ENCODE measurements around the gene RNF5. TPM values are rescaled to one million over a fixed set of nuclear protein-coding genes. Genes with fewer than 3 reads are reported as not detected.
A peak's percentile ranks its signal among the peaks of the same experiment; 100 is the strongest.

Gene RNF5
- total and polyA plus RNA-seq, 10 of the 15 experiments (the other 5 are each of a cell fraction or from before 2014, with no cell fraction given), result 31.4 to 114 (median 62.8) TPM

DNA sequence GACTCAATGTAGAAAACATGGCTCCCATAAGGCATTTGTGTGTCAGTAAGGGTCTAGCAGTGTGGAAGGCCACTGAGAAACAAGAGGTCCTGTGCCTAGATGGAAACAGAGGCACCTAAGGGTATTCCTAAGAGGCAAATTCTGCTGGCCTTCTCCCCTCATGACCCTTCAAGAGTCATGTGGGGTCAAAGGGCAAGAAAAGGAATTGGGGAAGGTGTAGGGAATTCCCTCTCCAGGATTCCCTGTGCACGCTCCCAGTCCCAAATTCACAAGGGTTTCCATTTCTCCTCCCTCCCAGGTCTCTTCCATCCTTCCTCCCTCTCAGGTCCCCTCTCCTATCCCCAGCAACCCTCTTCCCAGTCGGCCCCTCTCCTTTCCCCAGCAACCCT is 2.9 kb upstream of the RNF5 start:
- SMC1A ChIA-PET (ENCODE audit: uncharacterized antibody, unreplicated experiment), result no interaction called here
- peaks cover 10% of the 10 kb centered on the region for H3K4me1 ChIP-seq (ENCODE audit: control insufficient read depth, insufficient read depth, low read length)
- TF ChIP-seq TCF7 (IDR thresholded peaks at IDR 0.05; ENCODE audit: borderline replicate concordance) (no peak), SREBF2 (IDR thresholded peaks at IDR 0.05; ENCODE audit: low read length) (no peak), CHD1 (IDR thresholded peaks at IDR 0.05; ENCODE audit: low read depth, low read length) (no peak), MAX (IDR thresholded peaks at IDR 0.05; ENCODE audit: low read depth, low read length) (no peak), BRCA1 (IDR thresholded peaks at IDR 0.05; ENCODE audit: low read depth, low read length) (no peak), CEBPB (IDR thresholded peaks at IDR 0.05; ENCODE audit: borderline replicate concordance in 1 of 2, low read depth in 2 of 2, low read length in 2 of 2) (no peak), SMAD5 (IDR thresholded peaks at IDR 0.05; ENCODE audit: low read depth) (no peak), ELK1 (IDR thresholded peaks at IDR 0.05; ENCODE audit: low read depth, low read length) (no peak), ZNF274 (IDR thresholded peaks at IDR 0.05; ENCODE audit: insufficient read depth, insufficient read length) (no peak), POLR2AphosphoS2 (IDR thresholded peaks at IDR 0.05; ENCODE audit: low read depth, low read length) (no peak), RELA (IDR thresholded peaks at IDR 0.05; ENCODE audit: borderline replicate concordance, partially characterized antibody) (no peak), NRF1 (conservative IDR thresholded peaks at IDR 0.05; ENCODE audit: low read depth, low read length) (no peak), ZNF24 (IDR thresholded peaks at IDR 0.05) (no peak), YY1 (IDR thresholded peaks at IDR 0.05; ENCODE audit: low read depth, low read length) (0 out of 2 replicates have a peak, but pooled peaks have one; percentile 12), HDGF (IDR thresholded peaks at IDR 0.05) (no peak), NR2F1 (conservative IDR thresholded peaks at IDR 0.05) (peak; percentile 30; the same call in 1 of the 2 replicates), SMC3 (IDR thresholded peaks at IDR 0.05; ENCODE audit: borderline replicate concordance, low read length) (no peak), KAT2A (conservative IDR thresholded peaks at IDR 0.05; ENCODE audit: control insufficient read depth, low read depth, low read length) (no peak), ATF3 (IDR thresholded peaks at IDR 0.05; ENCODE audit: borderline replicate concordance, extremely low read depth, low read depth, low read length) (no peak)
- TF ChIP-seq, protein P1, sequence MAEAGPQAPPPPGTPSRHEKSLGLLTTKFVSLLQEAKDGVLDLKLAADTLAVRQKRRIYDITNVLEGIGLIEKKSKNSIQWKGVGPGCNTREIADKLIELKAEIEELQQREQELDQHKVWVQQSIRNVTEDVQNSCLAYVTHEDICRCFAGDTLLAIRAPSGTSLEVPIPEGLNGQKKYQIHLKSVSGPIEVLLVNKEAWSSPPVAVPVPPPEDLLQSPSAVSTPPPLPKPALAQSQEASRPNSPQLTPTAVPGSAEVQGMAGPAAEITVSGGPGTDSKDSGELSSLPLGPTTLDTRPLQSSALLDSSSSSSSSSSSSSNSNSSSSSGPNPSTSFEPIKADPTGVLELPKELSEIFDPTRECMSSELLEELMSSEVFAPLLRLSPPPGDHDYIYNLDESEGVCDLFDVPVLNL (IDR thresholded peaks at IDR 0.05; ENCODE audit: low read depth, low read length), result no peak
- TF ChIP-seq, protein P2, sequence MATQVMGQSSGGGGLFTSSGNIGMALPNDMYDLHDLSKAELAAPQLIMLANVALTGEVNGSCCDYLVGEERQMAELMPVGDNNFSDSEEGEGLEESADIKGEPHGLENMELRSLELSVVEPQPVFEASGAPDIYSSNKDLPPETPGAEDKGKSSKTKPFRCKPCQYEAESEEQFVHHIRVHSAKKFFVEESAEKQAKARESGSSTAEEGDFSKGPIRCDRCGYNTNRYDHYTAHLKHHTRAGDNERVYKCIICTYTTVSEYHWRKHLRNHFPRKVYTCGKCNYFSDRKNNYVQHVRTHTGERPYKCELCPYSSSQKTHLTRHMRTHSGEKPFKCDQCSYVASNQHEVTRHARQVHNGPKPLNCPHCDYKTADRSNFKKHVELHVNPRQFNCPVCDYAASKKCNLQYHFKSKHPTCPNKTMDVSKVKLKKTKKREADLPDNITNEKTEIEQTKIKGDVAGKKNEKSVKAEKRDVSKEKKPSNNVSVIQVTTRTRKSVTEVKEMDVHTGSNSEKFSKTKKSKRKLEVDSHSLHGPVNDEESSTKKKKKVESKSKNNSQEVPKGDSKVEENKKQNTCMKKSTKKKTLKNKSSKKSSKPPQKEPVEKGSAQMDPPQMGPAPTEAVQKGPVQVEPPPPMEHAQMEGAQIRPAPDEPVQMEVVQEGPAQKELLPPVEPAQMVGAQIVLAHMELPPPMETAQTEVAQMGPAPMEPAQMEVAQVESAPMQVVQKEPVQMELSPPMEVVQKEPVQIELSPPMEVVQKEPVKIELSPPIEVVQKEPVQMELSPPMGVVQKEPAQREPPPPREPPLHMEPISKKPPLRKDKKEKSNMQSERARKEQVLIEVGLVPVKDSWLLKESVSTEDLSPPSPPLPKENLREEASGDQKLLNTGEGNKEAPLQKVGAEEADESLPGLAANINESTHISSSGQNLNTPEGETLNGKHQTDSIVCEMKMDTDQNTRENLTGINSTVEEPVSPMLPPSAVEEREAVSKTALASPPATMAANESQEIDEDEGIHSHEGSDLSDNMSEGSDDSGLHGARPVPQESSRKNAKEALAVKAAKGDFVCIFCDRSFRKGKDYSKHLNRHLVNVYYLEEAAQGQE (IDR thresholded peaks at IDR 0.05; ENCODE audit: low read depth, low read length), result no peak

More for the DNA sequence above, 2.9 kb upstream of the RNF5 start:
- intact Hi-C loops (cut with micrococcal nuclease; ENCODE audit: unreplicated experiment) (no loop called here), in situ Hi-C loops (cut with MboI) (no loop called here)
- no peaks in the 10 kb centered on the region for H3K36me3 ChIP-seq (ENCODE audit: control insufficient read depth in 2 of 2, insufficient read depth in 2 of 2, low read length in 1 of 2)
- peak overlapping the region; percentile 74 for H3K9ac ChIP-seq (ENCODE audit: control insufficient read depth, insufficient read depth, low read length)
- POLR2A ChIA-PET, result no interaction called here
- H3K27ac ChIP-seq (ENCODE audit: control insufficient read depth, insufficient read depth), result peak overlapping the region; percentile 70
- WGBS (ENCODE audit: insufficient coverage, insufficient replicate concordance, low lambda C conversion rate, missing lambda C conversion rate), result 0% methylated on average over 1 of the region's 2 CpGs
- peak overlapping the region; percentile 96 for H3K4me3 ChIP-seq
- RAD21 ChIA-PET (ENCODE audit: unreplicated experiment), result no interaction called here
- FAIRE-seq (no peak), DNase-seq (ENCODE audit: low read depth, low spot score) (no peak), ATAC-seq (no peak)
- BruUV-seq (replicated peaks), result TSS peak; percentile 66
- H3K9me3 ChIP-seq (replicated peaks; ENCODE audit: control insufficient read depth, insufficient read depth, low read length), result no peaks in the 10 kb centered on the region
- H2AFZ ChIP-seq (ENCODE audit: control insufficient read depth, low read depth, low read length), result no peak overlapping the region
- peaks cover 22% of the 10 kb centered on the region for H3K79me2 ChIP-seq (ENCODE audit: control insufficient read depth, insufficient read depth, low read length)
- H3K4me2 ChIP-seq (ENCODE audit: control insufficient read depth, insufficient read depth), result peak overlapping the region; percentile 68
- CTCF ChIA-PET, result no interaction called here
- no peaks in the 10 kb centered on the region for H4K20me1 ChIP-seq (ENCODE audit: control insufficient read depth, insufficient read depth)
- H3K27me3 ChIP-seq (replicated peaks in 1 of 2; ENCODE audit: control insufficient read depth in 2 of 2, insufficient read depth in 2 of 2, low read length in 1 of 2), result no peaks in the 10 kb centered on the region

All from GM12878 (cell line).